HL-60/S4 (cell line): Measurements from ENCODE around the gene KCP.

ENCODE experiments used
- in situ Hi-C: fragments of 300-500 bp; cut with MboI; formaldehyde crosslinking; loops from 2 replicates; pipeline ENCODE4 v1.14.3; 2022; ENCODE audit warnings: low sequenced_read_pairs

Gene KCP

GRCh38 chr7:128845987-128846386 lies 64.5 kb downstream of the KCP start:
- in situ Hi-C loops, result no loop called here

- in situ Hi-C loops, result no loop called here
Observed at GRCh38 chr7:128845475-128845874, 65.0 kb downstream of the KCP start.

- in situ Hi-C loops, result no loop called here
Observed at GRCh38 chr7:128844777-128845311, 65.7 kb downstream of the KCP start.

GRCh38 chr7:128843938-128844621 lies 66.4 kb downstream of the KCP start:
- in situ Hi-C loops, result no loop called here

- in situ Hi-C loops, result no loop called here
Observed at GRCh38 chr7:128842674-128843641, 67.6 kb downstream of the KCP start.

- in situ Hi-C loops, result no loop called here
Observed at GRCh38 chr7:128841921-128842673, 68.4 kb downstream of the KCP start.

GRCh38 chr7:128841171-128841690 lies 69.3 kb downstream of the KCP start:
- in situ Hi-C loops, result no loop called here

GRCh38 chr7:128840326-128841170 lies 70.0 kb downstream of the KCP start:
- in situ Hi-C loops, result no loop called here

- in situ Hi-C loops, result no loop called here
Observed at GRCh38 chr7:128839751-128840177, 70.7 kb downstream of the KCP start.

GRCh38 chr7:128838981-128839731 lies 71.4 kb downstream of the KCP start:
- in situ Hi-C loops, result no loop called here

GRCh38 chr7:128838109-128838779 lies 72.3 kb downstream of the KCP start:
- in situ Hi-C loops, result no loop called here

GRCh38 chr7:128837521-128837921 lies 73.0 kb downstream of the KCP start:
- in situ Hi-C loops, result no loop called here

- in situ Hi-C loops, result no loop called here
Observed at GRCh38 chr7:128836729-128837348, 73.7 kb downstream of the KCP start.

GRCh38 chr7:128835790-128836641 lies 74.5 kb downstream of the KCP start:
- in situ Hi-C loops, result no loop called here

GRCh38 chr7:128835231-128835751 lies 75.2 kb downstream of the KCP start:
- in situ Hi-C loops, result no loop called here

GRCh38 chr7:128833946-128834325 lies 76.6 kb downstream of the KCP start:
- in situ Hi-C loops, result no loop called here
